ENCODE results near the gene IFI35. TPM values are rescaled to one million over a fixed set of nuclear protein-coding genes. Genes with fewer than 3 reads are reported as not detected.

The IFI35 gene
- total and polyA plus RNA-seq, 2 of the 8 experiments (the other 6 are each of a cell fraction or from before 2014, with no cell fraction given), result 2.5 to 4.7 TPM

DNA sequence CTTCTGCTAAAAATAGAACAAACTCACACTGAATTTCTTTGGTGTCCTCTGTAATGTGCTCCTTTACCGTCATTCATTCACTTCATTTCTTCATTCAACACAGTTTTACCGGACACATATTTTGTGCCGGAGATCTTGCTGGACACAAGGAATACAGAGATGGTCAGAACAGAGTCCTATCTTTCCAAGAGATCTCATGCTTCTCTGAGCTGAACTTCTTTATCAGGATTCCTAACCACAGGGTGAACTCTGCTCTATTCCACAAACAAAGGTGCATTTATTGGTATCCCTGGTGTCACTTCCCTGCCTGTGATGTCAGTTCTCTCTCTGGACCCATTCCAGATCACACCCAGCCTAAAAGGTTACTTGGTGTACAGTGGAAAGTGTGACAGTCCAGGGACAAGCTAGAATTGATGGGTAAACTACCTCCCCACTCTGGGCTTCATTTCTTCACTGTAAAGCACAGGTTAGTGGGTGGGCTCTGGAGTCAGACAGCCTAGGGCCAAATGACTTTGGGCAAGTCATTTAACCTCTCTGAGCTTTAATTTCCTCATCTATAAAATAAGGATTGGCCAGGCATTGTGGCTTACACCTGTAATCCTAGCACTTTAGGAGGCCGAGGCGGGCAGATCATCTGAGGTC, 4.2 kb downstream of the IFI35 start (continued):
- TF ChIP-seq, protein P1, sequence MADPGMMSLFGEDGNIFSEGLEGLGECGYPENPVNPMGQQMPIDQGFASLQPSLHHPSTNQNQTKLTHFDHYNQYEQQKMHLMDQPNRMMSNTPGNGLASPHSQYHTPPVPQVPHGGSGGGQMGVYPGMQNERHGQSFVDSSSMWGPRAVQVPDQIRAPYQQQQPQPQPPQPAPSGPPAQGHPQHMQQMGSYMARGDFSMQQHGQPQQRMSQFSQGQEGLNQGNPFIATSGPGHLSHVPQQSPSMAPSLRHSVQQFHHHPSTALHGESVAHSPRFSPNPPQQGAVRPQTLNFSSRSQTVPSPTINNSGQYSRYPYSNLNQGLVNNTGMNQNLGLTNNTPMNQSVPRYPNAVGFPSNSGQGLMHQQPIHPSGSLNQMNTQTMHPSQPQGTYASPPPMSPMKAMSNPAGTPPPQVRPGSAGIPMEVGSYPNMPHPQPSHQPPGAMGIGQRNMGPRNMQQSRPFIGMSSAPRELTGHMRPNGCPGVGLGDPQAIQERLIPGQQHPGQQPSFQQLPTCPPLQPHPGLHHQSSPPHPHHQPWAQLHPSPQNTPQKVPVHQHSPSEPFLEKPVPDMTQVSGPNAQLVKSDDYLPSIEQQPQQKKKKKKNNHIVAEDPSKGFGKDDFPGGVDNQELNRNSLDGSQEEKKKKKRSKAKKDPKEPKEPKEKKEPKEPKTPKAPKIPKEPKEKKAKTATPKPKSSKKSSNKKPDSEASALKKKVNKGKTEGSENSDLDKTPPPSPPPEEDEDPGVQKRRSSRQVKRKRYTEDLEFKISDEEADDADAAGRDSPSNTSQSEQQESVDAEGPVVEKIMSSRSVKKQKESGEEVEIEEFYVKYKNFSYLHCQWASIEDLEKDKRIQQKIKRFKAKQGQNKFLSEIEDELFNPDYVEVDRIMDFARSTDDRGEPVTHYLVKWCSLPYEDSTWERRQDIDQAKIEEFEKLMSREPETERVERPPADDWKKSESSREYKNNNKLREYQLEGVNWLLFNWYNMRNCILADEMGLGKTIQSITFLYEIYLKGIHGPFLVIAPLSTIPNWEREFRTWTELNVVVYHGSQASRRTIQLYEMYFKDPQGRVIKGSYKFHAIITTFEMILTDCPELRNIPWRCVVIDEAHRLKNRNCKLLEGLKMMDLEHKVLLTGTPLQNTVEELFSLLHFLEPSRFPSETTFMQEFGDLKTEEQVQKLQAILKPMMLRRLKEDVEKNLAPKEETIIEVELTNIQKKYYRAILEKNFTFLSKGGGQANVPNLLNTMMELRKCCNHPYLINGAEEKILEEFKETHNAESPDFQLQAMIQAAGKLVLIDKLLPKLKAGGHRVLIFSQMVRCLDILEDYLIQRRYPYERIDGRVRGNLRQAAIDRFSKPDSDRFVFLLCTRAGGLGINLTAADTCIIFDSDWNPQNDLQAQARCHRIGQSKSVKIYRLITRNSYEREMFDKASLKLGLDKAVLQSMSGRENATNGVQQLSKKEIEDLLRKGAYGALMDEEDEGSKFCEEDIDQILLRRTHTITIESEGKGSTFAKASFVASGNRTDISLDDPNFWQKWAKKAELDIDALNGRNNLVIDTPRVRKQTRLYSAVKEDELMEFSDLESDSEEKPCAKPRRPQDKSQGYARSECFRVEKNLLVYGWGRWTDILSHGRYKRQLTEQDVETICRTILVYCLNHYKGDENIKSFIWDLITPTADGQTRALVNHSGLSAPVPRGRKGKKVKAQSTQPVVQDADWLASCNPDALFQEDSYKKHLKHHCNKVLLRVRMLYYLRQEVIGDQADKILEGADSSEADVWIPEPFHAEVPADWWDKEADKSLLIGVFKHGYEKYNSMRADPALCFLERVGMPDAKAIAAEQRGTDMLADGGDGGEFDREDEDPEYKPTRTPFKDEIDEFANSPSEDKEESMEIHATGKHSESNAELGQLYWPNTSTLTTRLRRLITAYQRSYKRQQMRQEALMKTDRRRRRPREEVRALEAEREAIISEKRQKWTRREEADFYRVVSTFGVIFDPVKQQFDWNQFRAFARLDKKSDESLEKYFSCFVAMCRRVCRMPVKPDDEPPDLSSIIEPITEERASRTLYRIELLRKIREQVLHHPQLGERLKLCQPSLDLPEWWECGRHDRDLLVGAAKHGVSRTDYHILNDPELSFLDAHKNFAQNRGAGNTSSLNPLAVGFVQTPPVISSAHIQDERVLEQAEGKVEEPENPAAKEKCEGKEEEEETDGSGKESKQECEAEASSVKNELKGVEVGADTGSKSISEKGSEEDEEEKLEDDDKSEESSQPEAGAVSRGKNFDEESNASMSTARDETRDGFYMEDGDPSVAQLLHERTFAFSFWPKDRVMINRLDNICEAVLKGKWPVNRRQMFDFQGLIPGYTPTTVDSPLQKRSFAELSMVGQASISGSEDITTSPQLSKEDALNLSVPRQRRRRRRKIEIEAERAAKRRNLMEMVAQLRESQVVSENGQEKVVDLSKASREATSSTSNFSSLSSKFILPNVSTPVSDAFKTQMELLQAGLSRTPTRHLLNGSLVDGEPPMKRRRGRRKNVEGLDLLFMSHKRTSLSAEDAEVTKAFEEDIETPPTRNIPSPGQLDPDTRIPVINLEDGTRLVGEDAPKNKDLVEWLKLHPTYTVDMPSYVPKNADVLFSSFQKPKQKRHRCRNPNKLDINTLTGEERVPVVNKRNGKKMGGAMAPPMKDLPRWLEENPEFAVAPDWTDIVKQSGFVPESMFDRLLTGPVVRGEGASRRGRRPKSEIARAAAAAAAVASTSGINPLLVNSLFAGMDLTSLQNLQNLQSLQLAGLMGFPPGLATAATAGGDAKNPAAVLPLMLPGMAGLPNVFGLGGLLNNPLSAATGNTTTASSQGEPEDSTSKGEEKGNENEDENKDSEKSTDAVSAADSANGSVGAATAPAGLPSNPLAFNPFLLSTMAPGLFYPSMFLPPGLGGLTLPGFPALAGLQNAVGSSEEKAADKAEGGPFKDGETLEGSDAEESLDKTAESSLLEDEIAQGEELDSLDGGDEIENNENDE (IDR thresholded peaks at IDR 0.05; ENCODE audit: insufficient replicate concordance, low read length), result no peak
- no peak for TF ChIP-seq PHF8 (conservative IDR thresholded peaks at IDR 0.05; ENCODE audit: low read depth, low read length)
- TF ChIP-seq EP300 (IDR thresholded peaks at IDR 0.05; ENCODE audit: borderline replicate concordance in 1 of 2, low read depth in 2 of 2, low read length in 2 of 2), result no peak
- no peak for TF ChIP-seq SP1 (IDR thresholded peaks at IDR 0.05; ENCODE audit: low read depth, low read length)
- no peak for TF ChIP-seq KDM5A (IDR thresholded peaks at IDR 0.05; ENCODE audit: low read length)
- no peak for TF ChIP-seq TAF1 (IDR thresholded peaks at IDR 0.05; ENCODE audit: low read depth, low read length)
- TF ChIP-seq RFX5 (IDR thresholded peaks at IDR 0.05; ENCODE audit: borderline replicate concordance, low read depth, low read length), result no peak
- no peak for TF ChIP-seq SIRT6 (IDR thresholded peaks at IDR 0.05; ENCODE audit: low read length)
- TF ChIP-seq, protein P2, sequence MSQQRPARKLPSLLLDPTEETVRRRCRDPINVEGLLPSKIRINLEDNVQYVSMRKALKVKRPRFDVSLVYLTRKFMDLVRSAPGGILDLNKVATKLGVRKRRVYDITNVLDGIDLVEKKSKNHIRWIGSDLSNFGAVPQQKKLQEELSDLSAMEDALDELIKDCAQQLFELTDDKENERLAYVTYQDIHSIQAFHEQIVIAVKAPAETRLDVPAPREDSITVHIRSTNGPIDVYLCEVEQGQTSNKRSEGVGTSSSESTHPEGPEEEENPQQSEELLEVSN (IDR thresholded peaks at IDR 0.05), result no peak
- TF ChIP-seq CEBPB (IDR thresholded peaks at IDR 0.05; ENCODE audit: low read depth, low read length), result no peak

All from H1 (cell line).